HG03575 (cell line): ENCODE results near the gene MYL5.
"Not testable (repeated sequence)": the region's sequence is repeated elsewhere in the genome, so short reads cannot be mapped to it uniquely, and the experiment has no call there.

ENCODE experiments used
- ATAC-seq: cut with Tn5 transposase; IDR thresholded peaks from one replicate; pipeline ENCODE4 v1.9.1; 2021; ENCODE audit not compliant: unreplicated experiment, insufficient number of reproducible peaks, low FRiP score; ENCODE audit errors: extremely low read depth

MYL5 gene

GRCh38 chr4:666436-666810 lies 7.9 kb upstream of the MYL5 start:
- ATAC-seq, result no peak

DNA sequence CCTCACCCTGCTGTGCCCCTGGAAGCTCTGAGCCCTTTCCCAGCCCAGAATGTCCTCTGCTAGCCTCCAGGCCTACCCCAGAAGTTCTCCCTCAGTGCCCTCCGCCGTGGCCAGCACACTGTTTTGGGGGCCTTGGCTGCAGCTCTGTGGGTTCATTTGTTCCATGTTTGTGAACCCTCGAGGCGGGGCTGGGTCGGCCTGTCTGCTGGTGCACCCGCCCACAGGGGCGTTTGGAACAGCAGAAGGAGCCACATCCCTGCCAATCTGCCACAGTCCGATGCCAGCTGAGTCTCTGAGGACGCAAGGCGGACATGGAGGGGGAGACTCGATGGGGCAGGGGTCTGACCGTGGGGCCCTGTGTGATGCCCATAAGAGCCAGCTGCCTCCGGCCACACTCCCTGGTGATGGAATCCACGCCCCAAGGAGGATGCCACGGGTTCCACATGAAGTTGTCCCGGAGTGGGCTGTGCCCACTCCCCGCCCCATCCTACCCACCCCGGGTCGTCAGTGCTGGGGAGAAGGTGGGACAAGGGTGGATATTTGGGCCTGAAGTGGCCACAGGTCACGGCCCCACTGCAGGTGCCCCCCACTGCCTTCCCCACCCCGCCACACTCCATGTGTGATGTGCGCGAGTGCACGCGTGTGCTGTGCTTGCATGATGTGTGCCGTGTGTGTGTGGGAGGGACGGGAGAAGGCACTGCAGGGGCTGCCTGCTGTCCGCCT lies 7.4 kb upstream of the MYL5 start:
- ATAC-seq, result no peak

DNA sequence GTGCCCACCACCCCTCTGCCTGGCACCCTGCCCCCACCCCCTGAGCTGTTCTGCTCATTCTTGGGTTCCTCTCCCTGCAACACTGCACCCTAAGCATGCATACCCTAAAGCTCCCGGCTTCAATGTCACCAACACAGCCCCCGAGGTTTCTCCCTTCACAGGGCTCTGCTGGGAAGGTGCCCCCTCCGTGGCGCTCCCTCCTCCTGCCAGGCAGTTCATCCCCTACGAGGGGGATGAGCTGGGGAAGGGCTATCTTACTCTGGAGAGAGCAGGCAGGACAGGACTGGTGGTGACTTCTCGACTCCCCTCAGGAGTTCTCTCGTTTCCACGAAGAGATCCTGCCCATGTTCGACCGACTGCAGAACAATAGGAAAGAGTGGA lies 6.8 kb upstream of the MYL5 start:
- ATAC-seq, result no peak

DNA sequence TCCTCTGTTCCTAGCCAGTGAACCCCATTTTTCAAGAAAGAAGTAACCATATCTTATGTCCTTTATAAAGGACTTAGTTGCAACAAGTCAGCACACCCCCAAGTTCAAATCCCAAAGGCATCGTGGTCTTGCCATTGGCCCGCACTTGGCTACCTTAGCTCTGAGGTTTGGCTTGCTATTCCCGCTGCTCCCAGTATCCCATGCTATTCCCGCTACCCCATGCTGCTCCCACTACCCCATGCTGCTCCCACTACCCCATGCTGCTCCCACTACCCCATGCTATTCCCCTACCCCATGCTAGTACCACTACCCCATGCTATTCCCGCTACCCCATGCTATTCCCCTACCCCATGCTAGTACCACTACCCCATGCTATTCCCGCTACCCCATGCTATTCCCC lies 6.1 kb upstream of the MYL5 start:
- not testable (repeated sequence) for ATAC-seq

DNA sequence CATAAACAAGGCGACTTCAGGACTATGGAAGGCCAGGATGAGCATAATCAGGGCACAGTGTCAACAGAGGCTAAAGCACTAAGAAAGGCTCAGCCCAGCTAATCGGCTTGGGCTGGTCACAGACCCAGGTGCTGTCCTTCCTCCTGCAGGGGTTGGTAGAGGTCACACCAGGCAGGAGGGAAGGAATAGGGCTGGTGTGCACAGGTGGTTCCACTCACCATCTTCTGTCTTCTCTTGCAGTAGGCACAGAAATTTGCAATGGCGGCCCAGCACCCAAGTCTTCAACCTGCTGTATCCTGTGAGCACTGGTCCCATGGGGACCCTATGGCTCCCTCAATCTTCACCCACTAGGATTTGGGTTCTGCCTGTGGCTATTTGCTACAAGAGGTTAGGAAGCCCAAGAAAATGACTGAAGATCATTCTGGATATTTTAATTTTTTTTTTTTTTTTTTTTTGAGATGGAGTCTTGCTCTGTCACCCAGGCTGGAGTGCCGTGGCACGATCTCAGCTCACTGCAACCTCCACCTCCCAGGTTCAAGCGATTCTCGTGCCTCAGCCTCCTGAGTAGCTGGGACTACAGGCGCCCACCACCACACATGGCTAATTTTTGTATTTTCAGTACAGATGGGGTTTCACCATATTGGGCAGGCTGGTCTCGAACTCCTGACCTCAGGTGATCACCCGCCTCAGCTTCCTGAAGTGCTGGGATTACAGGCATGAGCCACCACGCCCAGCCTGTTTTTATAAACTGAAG lies 4.4 kb upstream of the MYL5 start:
- not testable (repeated sequence) for ATAC-seq

DNA sequence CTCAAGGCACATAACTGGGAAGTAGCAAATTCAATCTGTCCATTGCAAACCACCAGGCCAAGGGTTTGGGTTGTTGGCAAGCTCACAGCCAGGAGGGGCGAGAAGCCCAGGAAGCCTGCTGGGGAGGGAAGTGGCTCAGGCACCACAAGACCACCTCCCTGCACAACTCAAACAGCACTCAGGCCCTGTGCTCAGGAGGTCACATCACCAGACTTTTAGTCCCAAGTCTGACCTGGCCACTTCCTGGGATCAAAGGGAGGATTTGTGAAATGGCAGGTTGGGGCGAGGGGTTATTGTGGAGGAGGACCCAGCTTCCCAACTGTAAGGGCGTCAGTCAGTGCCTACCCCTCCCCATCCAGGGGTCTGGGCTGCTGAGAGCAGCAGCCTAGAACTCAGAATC lies 2.6 kb upstream of the MYL5 start:
- no peak for ATAC-seq

DNA sequence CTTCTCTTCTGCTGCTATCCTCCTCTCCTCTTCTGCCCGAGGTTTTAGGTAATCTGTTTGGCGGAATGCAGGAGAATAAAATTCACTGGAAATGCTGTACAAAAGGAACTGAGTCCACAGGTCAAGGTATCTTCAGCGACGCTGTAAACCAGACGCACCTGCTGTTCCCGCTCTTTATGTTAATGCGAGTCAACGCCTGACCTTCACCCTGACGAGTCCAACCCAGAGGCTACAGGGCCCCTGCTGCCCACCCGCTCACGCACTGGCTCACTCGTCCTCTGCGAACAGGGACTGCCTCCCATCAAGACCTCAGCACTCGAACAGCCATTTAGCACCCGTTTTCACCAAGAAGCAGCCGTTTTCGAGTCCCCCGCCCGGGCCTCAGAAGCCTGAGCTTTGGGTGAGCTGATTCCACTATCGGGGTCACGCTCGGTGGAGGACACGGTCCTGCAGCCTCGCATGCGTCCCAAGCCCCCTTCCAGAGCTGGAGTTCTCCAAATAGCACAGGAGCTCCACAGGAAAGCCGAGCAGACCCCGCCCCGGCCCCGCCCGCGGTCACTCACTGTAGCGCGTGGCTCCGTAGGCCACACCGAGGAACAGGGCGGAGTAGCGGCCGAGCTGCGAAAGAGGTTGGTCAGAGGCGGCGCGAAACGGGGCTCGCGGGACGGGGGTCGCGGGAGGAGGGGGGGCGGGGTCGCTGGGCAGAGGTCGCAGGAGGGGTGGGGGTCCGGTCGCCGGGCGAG lies 822 bp upstream of the MYL5 start:
- ATAC-seq, result no peak

GRCh38 chr4:675036-675882 lies 917 bp downstream of the MYL5 start:
- ATAC-seq, result no peak

GRCh38 chr4:675980-676870 lies 1.9 kb downstream of the MYL5 start:
- ATAC-seq, result no peak

GRCh38 chr4:676871-677235 lies 2.5 kb downstream of the MYL5 start:
- ATAC-seq, result no peak

DNA sequence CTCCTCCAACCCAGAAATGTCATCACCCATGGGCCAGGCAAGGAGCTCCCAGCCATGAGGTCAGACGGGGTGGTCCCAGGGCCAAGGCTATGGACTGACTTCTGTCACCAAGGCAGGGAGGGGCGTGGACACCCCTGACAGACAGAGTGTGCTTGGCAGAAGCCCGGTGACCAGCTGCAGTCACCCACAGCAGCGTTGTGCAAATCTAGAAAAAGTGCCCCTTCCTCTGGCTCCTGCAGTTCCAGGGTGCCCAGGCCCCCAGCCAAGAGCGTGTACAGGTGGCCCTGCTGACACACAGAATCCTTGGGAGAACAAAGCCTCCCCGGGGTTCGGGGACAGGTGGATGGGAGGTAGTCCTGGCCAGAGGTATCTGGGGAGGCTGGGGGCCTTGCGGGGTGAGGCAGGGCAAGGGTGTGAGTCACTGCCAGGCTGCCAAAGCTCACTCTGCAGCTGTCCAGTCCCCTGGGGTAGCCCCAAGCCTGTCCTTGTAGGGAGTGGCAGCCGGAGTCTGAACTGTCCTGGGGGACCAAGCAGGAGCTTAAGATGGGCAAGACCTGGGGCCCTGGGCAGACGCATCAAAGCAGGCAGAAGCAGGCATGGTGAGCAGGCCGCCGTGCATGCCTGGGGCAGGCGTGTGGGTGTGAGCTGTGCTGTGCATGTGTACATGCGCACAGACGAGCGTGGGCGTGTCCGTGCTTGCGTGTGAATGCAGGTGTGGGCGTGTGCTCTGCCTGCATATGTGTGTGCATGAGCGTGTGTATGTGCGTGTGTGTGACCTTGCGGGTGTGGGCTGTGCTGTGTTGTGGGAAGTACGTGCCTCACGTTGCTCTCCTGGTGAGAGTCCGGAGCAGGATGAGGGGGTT lies 3.3 kb downstream of the MYL5 start:
- no peak for ATAC-seq

- no peak for ATAC-seq
These were observed 4.2 kb downstream of the MYL5 start for GRCh38 chr4:678331-679103.

- no peak for ATAC-seq
These were observed 4.8 kb downstream of the MYL5 start for GRCh38 chr4:679104-679481.

- ATAC-seq, result no peak
These were observed 5.3 kb downstream of the MYL5 start for GRCh38 chr4:679629-680028.

GRCh38 chr4:680091-680490 lies 5.7 kb downstream of the MYL5 start:
- no peak for ATAC-seq

- ATAC-seq, result no peak
These were observed 6.2 kb downstream of the MYL5 start for GRCh38 chr4:680551-680927.
